Thoracic aorta (tissue), 2 donors: ENCODE measurements around the gene TMED4. TPM values are rescaled to one million over a fixed set of nuclear protein-coding genes. Genes with fewer than 3 reads are reported as not detected.

Experiments used
- ATAC-seq: fragments of 150-250 bp; one replicate; pipeline ENCODE4 v1.8.0; 2017; ENCODE audit warnings: low read depth; ENCODE audit not compliant: insufficient number of reproducible peaks, low FRiP score
- DNase-seq: peaks from one replicate; pipeline ENCODE4 v3.0.0-alpha.2; 2020; ENCODE audit warnings: low spot score
- H3K27ac ChIP-seq, 2 donors: fragments of 200-600 bp; sonication (generic); 1 replicate in 1 of 2; 2 replicates in 1 of 2; pipeline ENCODE4 v1.5.1; 2016; ENCODE audit warnings: mild to moderate bottlenecking in 2 of 2, moderate library complexity in 2 of 2
- H3K27me3 ChIP-seq: fragments of 200-600 bp; sonication (generic); replicated peaks from 2 replicates; pipeline ENCODE4 v1.6.0; 2016; ENCODE audit warnings: mild to moderate bottlenecking; ENCODE audit not compliant: insufficient read depth
- H3K36me3 ChIP-seq: fragments of 200-600 bp; sonication (generic); one replicate; pipeline ENCODE4 v1.5.1; 2016
- H3K4me1 ChIP-seq, 2 donors: fragments of 200-600 bp; sonication (generic); 1 replicate in 1 of 2; 2 replicates in 1 of 2; pipeline versions ENCODE4 v1.5.1 to v1.6.0; 2016; ENCODE audit warnings: low read depth in 2 of 2, mild to moderate bottlenecking in 1 of 2; ENCODE audit not compliant: control insufficient read depth in 1 of 2
- H3K4me3 ChIP-seq: fragments of 200-600 bp; sonication (generic); 2 replicates; pipeline ENCODE4 v1.5.1; 2016; ENCODE audit warnings: mild to moderate bottlenecking
- H3K9me3 ChIP-seq: fragments of 200-600 bp; sonication (generic); 2 replicates; pipeline ENCODE4 v1.5.1; 2016
- CTCF ChIP-seq: fragments of 200-600 bp; sonication (generic); IDR thresholded peaks from one replicate; pipeline ENCODE4 v1.5.1; 2019; ENCODE audit warnings: antibody characterized with exemption
- total RNA-seq, 2 donors: library from RNA; depleted of rRNA; stranded (reverse); fragments of >200 nt; gene quantifications; one replicate each; pipeline versions ENCODE4 v1.1.0 to v1.2.3, GENCODE V29; 2016

Gene TMED4
- total RNA-seq, 2 donors from 2014 or later: 88.2 to 187 TPM

GRCh38 chr7:44595934-44596635 lies 14.1 kb upstream of the TMED4 start:
- ATAC-seq: no peak
- H3K4me1 ChIP-seq: no peaks in the 10 kb centered on the region
- no peak overlapping the region for H3K4me3 ChIP-seq
- H3K36me3 ChIP-seq: no peaks in the 10 kb centered on the region
- H3K27ac ChIP-seq: no peak overlapping the region
- no peak for DNase-seq
- no peaks in the 10 kb centered on the region for H3K27me3 ChIP-seq
- no peaks in the 10 kb centered on the region for H3K9me3 ChIP-seq
- no peak for TF ChIP-seq CTCF

- Histone ChIP-seq H3K4me1 (no peaks in the 10 kb centered on the region), H3K36me3 (no peaks in the 10 kb centered on the region), H3K27me3 (no peaks in the 10 kb centered on the region), H3K4me3 (no peak overlapping the region), H3K27ac (no peak overlapping the region), H3K9me3 (no peaks in the 10 kb centered on the region)
- no peak for ATAC-seq
- TF ChIP-seq CTCF: no peak
- no peak for DNase-seq
Observed at GRCh38 chr7:44590910-44591309, 8.9 kb upstream of the TMED4 start.

- Histone ChIP-seq H3K27me3 (no peaks in the 10 kb centered on the region), H3K4me1 (peaks cover 0 to 1% of the 10 kb centered on the region in 2 donors), H3K27ac (no peak overlapping the region), H3K36me3 (no peaks in the 10 kb centered on the region), H3K4me3 (no peak overlapping the region), H3K9me3 (no peaks in the 10 kb centered on the region)
- DNase-seq (no peak), ATAC-seq (peak; percentile 48)
- peak; percentile 52 for TF ChIP-seq CTCF
Observed at GRCh38 chr7:44587843-44588711, 6.0 kb upstream of the TMED4 start.

GRCh38 chr7:44583146-44583865 lies 1.3 kb upstream of the TMED4 start:
- Histone ChIP-seq H3K9me3 (no peaks in the 10 kb centered on the region), H3K36me3 (peaks cover 18% of the 10 kb centered on the region), H3K4me3 (peak overlapping the region; percentile 90), H3K27me3 (no peaks in the 10 kb centered on the region), H3K27ac (peak overlapping the region; percentile 99), H3K4me1 (peaks cover 14 to 24% of the 10 kb centered on the region in 2 donors)
- TF ChIP-seq CTCF: no peak
- DNase-seq: no peak
- no peak for ATAC-seq
